Raji (cell line): ENCODE measurements around the gene CACNA1H.

Source experiments
- POLR2A ChIP-seq: IDR thresholded peaks from 2 replicates; pipeline ENCODE4 v1.6.1; 2011; ENCODE audit warnings: low read depth, low read length, control low read depth; ENCODE audit not compliant: insufficient read depth

Gene CACNA1H

GRCh38 chr16:1144476-1145382 is 8.2 kb upstream of the CACNA1H start:
- no peak for TF ChIP-seq POLR2A

- no peak for TF ChIP-seq POLR2A
These were observed 7.4 kb upstream of the CACNA1H start for GRCh38 chr16:1145383-1146100.

GRCh38 chr16:1146409-1146808 is 6.5 kb upstream of the CACNA1H start:
- TF ChIP-seq POLR2A: no peak

- no peak for TF ChIP-seq POLR2A
These were observed 5.9 kb upstream of the CACNA1H start for GRCh38 chr16:1147027-1147426.

- TF ChIP-seq POLR2A: no peak
These were observed 3.7 kb upstream of the CACNA1H start for GRCh38 chr16:1149101-1149636.

GRCh38 chr16:1150511-1150982 is 2.4 kb upstream of the CACNA1H start:
- TF ChIP-seq POLR2A: no peak

GRCh38 chr16:1151424-1152122 is 1.3 kb upstream of the CACNA1H start:
- TF ChIP-seq POLR2A: no peak

- TF ChIP-seq POLR2A: no peak
These were observed 725 bp upstream of the CACNA1H start for GRCh38 chr16:1152123-1152638.

- TF ChIP-seq POLR2A: no peak
These were observed 714 bp downstream of the CACNA1H start for GRCh38 chr16:1153480-1154160.

GRCh38 chr16:1154291-1154886 is 1.5 kb downstream of the CACNA1H start:
- no peak for TF ChIP-seq POLR2A

- TF ChIP-seq POLR2A: no peak
These were observed 2.0 kb downstream of the CACNA1H start for GRCh38 chr16:1154887-1155331.

GRCh38 chr16:1155353-1156054 is 2.6 kb downstream of the CACNA1H start:
- no peak for TF ChIP-seq POLR2A
